K562 (cell line): ENCODE results near the gene TTN. TPM values are rescaled to one million over a fixed set of nuclear protein-coding genes. Genes with fewer than 3 reads are reported as not detected.

Experiments
- ETV5 ChIP-seq: sonication (generic); formaldehyde crosslinking; IDR thresholded peaks from 2 replicates; pipeline ENCODE4 v1.4.0; 2020; ENCODE audit warnings: low read depth, mild to moderate bottlenecking, missing genetic modification reagents
- LEF1 ChIP-seq: fragments of 450-650 bp; IDR thresholded peaks from 2 replicates; pipeline ENCODE4 v1.6.1; 2016; ENCODE audit warnings: mild to moderate bottlenecking
- MGA ChIP-seq: fragments of 450-650 bp; IDR thresholded peaks from 2 replicates; pipeline ENCODE4 v1.6.1; 2016; ENCODE audit warnings: mild to moderate bottlenecking, moderate library complexity
- MIER1 ChIP-seq: fragments of 450-650 bp; IDR thresholded peaks from 2 replicates; pipeline ENCODE4 v1.6.1; 2016; ENCODE audit warnings: antibody characterized with exemption, mild to moderate bottlenecking, low read depth
- RBM14 ChIP-seq: fragments of 200-400 bp; formaldehyde crosslinking; IDR thresholded peaks from 2 replicates; pipeline ENCODE4 v1.6.1; 2018; ENCODE audit warnings: low read depth, mild to moderate bottlenecking, low read length, moderate library complexity, borderline replicate concordance; ENCODE audit not compliant: insufficient read depth
- RBM25 ChIP-seq: fragments of 200-400 bp; formaldehyde crosslinking; IDR thresholded peaks from 2 replicates; pipeline ENCODE4 v1.6.1; 2018; ENCODE audit warnings: low read length, low read depth, moderate library complexity; ENCODE audit not compliant: severe bottlenecking
- SLC30A9 ChIP-seq: fragments of 250-450 bp; sonication (Bioruptor Pico); IDR thresholded peaks from 2 replicates; pipeline ENCODE4 v1.8.0; 2022; ENCODE audit warnings: mild to moderate bottlenecking, moderate library complexity
- SMARCA5 ChIP-seq: fragments of 450-650 bp; IDR thresholded peaks from 2 replicates; pipeline ENCODE4 v1.6.1; 2016
- SRF ChIP-seq, 2 experiments: fragments of 250-450, 450-650 bp in 1 of 2; sonication (Bioruptor Pico) in 1 of 2; sonication (generic) in 1 of 2; formaldehyde crosslinking; IDR thresholded peaks; 2 replicates each; pipeline versions ENCODE4 v1.5.0 to v1.5.1; 2020 to 2022; ENCODE audit warnings: mild to moderate bottlenecking in 1 of 2, missing genetic modification reagents in 1 of 2
- TFAP4 ChIP-seq: sonication (generic); formaldehyde crosslinking; IDR thresholded peaks from 2 replicates; pipeline ENCODE4 v1.8.0; 2022; ENCODE audit warnings: missing genetic modification reagents, mild to moderate bottlenecking, moderate library complexity, borderline replicate concordance
- ZNF780A ChIP-seq: fragments of 250-450 bp; sonication (Bioruptor Pico); IDR thresholded peaks from 2 replicates; pipeline ENCODE4 v1.5.0; 2021; ENCODE audit warnings: mild to moderate bottlenecking
- polyA plus RNA-seq, 8 experiments: library from polyadenylated mRNA; depleted of rRNA in 4 of 8; stranded (reverse) in 5 of 8; unstranded in 3 of 8; fragments of >200 nt; fragmentation: Nextera tagmentation in 2 of 8; fragmentation: Illumina TruSeq in 1 of 8; extraction: Ambion mirVana in 2 of 8; extraction: Trizol in 1 of 8; gene quantifications; 2 replicates each; pipeline versions ENCODE4 v1.2.1 to v1.2.3, GENCODE V29; 2011 to 2014; ENCODE audit warnings: inconsistent platforms in 1 of 8, missing spikeins in 1 of 8
- total RNA-seq, 7 experiments: library from RNA; depleted of rRNA in 6 of 7; stranded (reverse); fragments of >200 nt in 6 of 7; fragmentation: Illumina TruSeq in 2 of 7; extraction: Trizol in 2 of 7; gene quantifications; 2 replicates each; pipeline versions ENCODE4 v1.2.1 to v1.2.3, GENCODE V29; 2011 to 2021; ENCODE audit warnings: low replicate concordance in 1 of 7
- TF ChIP-seq, protein P1 (sequence below): fragments of 250-450 bp; sonication (Bioruptor Pico); IDR thresholded peaks from 2 replicates; pipeline ENCODE4 v1.4.0; 2020; ENCODE audit warnings: mild to moderate bottlenecking, moderate library complexity

TTN gene
- total and polyA plus RNA-seq, 9 of the 15 experiments (the other 6 are each of a cell fraction or from before 2014, with no cell fraction given) = under 0.01 to 0.20 (median 0.04) TPM; not detected in 1

- TF ChIP-seq, protein P1, sequence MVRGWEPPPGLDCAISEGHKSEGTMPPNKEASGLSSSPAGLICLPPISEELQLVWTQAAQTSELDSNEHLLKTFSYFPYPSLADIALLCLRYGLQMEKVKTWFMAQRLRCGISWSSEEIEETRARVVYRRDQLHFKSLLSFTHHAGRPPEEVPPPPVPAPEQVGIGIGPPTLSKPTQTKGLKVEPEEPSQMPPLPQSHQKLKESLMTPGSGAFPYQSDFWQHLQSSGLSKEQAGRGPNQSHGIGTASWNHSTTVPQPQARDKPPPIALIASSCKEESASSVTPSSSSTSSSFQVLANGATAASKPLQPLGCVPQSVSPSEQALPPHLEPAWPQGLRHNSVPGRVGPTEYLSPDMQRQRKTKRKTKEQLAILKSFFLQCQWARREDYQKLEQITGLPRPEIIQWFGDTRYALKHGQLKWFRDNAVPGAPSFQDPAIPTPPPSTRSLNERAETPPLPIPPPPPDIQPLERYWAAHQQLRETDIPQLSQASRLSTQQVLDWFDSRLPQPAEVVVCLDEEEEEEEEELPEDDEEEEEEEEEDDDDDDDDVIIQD (CRISPR knock-in tag) = 0 out of 2 replicates have a peak, but pooled peaks have one; percentile 13
- TF ChIP-seq SMARCA5 (0 out of 2 replicates have a peak, but pooled peaks have one; percentile 27), SLC30A9 (CRISPR knock-in tag) (no peak), ZNF780A (CRISPR knock-in tag) (no peak), RBM25 (no peak), MIER1 (no peak), SRF (CRISPR knock-in tag; IDR thresholded peaks at IDR 0.05) (0 out of 4 replicates have a peak, but pooled peaks of 1 of the 2 experiments have one; percentile 37), TFAP4 (CRISPR knock-in tag) (peak; percentile 31), MGA (peak; percentile 90), ETV5 (CRISPR knock-in tag) (peak; percentile 45; the same call in 1 of the 2 replicates), RBM14 (no peak), LEF1 (0 out of 2 replicates have a peak, but pooled peaks have one; percentile 18)
These were observed 328.6 kb downstream of the TTN start, which contains the start of gene FKBP7 (continued) for GRCh38 chr2:178478439-178479274.
